MM.1S (cell line): ENCODE results near the gene ENOX1.

ENCODE experiments used
- EZH2 ChIP-seq: fragments of 300-600 bp; sonication (generic); optimal IDR thresholded peaks from 2 replicates; pipeline ENCODE3; 2017; ENCODE audit warnings: low read depth, mild to moderate bottlenecking, antibody characterized with exemption, low read length, mixed read lengths
- EZH2phosphoT487 ChIP-seq: fragments of 300-600 bp; sonication (generic); IDR thresholded peaks from 2 replicates; pipeline ENCODE4 v1.6.1; 2018; ENCODE audit warnings: antibody characterized with exemption, low read length
- TF ChIP-seq, protein P1 (sequence below): fragments of 300-600 bp; sonication (generic); IDR thresholded peaks from 2 replicates; pipeline ENCODE4 v1.5.1; 2016; ENCODE audit warnings: antibody characterized with exemption, low read length, mixed read lengths

DNA sequence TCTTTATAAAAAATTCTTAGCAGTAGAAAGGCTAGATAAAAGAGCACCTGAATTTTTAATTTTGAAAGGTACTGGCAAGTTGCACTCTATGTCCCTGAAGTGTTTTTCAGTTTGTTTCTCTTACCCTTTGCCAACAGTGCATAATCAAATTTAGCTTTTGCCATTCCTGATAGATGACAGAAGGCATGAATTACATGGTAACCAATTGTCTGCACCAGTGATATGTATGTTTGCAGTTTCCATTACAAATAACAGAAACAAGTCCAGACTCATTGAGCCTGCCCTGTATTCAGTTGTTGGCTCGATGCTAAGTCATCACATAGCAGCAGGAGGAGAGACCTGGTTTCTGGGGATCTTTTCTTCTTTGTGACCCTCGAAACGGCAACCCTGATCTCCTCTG is 453.6 kb downstream of the ENOX1 start:
- TF ChIP-seq, protein P1, sequence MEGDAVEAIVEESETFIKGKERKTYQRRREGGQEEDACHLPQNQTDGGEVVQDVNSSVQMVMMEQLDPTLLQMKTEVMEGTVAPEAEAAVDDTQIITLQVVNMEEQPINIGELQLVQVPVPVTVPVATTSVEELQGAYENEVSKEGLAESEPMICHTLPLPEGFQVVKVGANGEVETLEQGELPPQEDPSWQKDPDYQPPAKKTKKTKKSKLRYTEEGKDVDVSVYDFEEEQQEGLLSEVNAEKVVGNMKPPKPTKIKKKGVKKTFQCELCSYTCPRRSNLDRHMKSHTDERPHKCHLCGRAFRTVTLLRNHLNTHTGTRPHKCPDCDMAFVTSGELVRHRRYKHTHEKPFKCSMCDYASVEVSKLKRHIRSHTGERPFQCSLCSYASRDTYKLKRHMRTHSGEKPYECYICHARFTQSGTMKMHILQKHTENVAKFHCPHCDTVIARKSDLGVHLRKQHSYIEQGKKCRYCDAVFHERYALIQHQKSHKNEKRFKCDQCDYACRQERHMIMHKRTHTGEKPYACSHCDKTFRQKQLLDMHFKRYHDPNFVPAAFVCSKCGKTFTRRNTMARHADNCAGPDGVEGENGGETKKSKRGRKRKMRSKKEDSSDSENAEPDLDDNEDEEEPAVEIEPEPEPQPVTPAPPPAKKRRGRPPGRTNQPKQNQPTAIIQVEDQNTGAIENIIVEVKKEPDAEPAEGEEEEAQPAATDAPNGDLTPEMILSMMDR = no peak
- TF ChIP-seq EZH2 = no peak
- no peak for TF ChIP-seq EZH2phosphoT487
